DMS53 treated with DMSO at 0.1 percent for 48 hours (cell line): Measurements from ENCODE around the gene NMBR.
"Not testable (repeated sequence)": the region's sequence is repeated elsewhere in the genome, so short reads cannot be mapped to it uniquely, and the experiment has no call there.

Source experiments
- DNase-seq: peaks from one replicate; lab custom pipeline; 2025; ENCODE audit not compliant: unreplicated experiment; lab: John Stamatoyannopoulos, UW

NMBR gene

GRCh38 chr6:142071981-142072380 is 74.9 kb downstream of the NMBR start:
- no peak for DNase-seq

- DNase-seq: no peak
Observed at GRCh38 chr6:142068416-142068815, 78.5 kb downstream of the NMBR start.

GRCh38 chr6:142062861-142063260 is 84.1 kb downstream of the NMBR start:
- not testable (repeated sequence) for DNase-seq

DNA sequence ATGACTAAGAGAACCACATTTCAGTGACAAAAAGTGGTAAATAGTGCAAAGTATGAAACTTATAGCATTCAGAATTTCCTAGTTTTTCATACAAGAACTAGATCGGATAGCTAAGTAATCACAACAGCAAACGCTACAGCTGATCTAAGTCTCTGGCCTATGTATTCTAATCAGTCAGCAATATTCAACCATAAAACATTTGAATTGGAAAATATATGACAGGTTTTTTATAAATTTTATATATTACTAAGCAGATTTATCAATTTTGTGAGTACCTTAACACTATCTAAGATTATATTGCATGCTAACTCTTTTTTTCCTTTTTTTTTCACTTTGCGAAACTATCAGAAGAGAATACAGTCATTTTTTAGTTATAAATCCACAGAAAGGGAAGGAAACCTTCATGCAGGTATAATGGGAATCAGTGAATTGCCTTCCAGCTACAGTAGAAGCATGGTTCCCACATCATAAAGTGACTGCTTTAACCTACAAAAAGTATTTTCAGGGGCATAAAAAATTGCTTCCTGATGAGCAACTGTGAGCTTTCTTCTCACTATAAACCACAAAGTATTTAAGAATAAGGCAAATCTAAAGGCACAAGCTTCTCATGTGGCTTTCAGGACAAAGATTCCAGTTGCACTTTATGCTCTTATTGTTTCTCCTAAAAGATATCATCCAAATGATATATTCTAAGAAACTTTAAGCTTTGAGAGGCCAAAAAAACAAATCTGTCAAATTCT is 88.2 kb downstream of the NMBR start:
- DNase-seq: no peak

- no peak for DNase-seq
Observed at GRCh38 chr6:142055219-142055618, 91.7 kb downstream of the NMBR start.

- no peak for DNase-seq
Observed at GRCh38 chr6:142051404-142051803, 95.5 kb downstream of the NMBR start.

DNA sequence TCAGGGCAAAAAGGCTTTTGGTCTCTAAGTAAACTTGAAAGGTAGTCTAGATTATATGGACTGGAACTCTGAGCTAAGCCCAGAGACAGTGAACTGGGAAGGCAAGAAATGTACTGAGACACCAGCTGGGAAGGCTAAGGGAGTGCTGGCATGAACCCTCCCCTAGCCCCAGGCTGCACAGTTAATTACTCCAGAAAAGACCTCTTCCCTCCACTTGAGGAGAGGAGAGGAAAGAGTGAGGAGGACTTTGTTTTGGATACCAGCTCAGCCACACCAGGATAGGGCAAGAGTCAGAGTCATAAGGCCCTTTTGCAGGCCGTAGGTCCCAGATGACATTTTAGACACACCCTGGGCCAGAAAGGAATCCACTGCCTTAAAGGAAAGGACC is 98.3 kb downstream of the NMBR start:
- DNase-seq: no peak

- DNase-seq: no peak
Observed at GRCh38 chr6:142047934-142048592, 98.9 kb downstream of the NMBR start.

GRCh38 chr6:142045380-142046278 is 101.3 kb downstream of the NMBR start:
- DNase-seq: no peak

DNA sequence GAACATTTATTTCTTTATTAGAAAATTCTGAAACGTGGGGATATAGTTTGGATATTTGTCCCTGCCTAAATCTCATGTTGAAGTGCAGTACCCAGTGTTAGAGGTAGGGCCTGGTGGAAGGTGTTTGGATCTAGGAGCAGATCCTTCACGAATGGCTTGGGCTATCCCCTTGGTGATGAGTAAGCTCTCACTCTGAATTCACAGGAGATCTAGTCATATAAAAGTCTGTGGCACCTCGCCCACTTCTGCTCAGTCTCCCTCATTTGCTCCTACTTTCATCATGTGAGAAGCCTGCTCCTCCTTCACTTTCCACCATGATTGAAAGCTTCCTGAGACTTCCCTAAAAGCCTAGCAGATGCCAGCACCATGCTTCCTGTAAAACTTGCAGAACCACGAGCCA is 111.0 kb downstream of the NMBR start:
- no peak for DNase-seq

DNA sequence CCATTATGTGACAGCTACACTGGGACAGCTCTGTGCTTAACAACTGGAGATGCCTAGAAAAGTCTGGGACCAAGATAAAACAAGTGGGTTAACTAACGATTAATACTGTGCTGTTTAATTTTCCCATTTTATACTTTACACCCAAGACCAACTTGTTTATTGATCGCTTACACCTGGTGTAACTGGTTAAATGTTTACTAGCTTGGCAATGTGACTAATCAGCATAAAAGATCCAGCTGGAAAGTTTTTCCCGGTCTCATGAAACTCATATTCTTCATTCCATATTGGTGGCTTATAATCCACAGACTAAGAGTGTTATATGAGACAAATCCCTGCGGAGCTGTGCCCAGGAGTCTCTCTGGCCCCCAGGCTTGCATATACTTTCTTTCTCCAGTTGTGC is 115.9 kb downstream of the NMBR start:
- DNase-seq: no peak

DNA sequence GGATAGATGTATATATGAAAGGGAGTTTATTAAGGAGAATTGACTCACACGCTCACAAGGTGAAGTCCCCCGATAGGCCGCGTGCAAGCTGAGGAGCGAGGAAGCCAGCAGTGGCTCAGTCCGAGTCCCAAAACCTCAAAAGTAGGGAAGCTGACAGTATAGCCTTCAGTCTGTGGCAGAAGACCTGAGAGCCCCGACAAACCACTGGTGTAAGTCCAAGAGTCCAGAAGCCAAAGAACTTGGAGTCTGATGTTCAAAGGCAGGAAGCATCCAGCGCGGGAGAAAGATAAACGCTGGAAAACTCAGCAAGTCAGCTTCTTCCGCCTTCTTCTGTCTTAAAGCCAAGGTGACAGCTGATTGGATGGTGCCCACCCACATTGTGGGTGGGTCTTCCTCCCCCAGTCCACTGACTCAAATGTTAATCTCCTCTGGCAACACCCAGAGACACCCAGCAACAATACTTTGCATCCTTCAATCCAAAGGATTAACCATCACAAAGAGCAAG is 116.8 kb downstream of the NMBR start:
- no peak for DNase-seq

DNA sequence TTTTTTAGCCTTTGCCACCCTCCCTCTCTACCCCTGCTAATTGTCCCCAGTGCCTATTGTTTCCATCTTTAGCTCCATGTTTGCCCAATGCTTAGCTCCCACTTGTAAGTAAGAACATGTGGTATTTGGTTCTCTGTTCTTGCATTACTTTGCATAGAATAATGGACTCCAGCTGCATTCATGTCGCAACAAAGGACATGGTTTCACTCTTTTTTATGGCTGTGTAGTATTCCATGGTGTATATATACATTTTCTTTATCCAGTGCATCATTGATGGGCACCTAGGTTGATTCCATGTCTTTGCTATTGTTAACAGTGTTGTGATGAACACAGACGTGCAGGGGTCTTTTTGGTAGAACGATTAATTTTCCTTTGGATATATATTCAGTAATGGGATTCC is 118.4 kb downstream of the NMBR start:
- DNase-seq: no peak

DNA sequence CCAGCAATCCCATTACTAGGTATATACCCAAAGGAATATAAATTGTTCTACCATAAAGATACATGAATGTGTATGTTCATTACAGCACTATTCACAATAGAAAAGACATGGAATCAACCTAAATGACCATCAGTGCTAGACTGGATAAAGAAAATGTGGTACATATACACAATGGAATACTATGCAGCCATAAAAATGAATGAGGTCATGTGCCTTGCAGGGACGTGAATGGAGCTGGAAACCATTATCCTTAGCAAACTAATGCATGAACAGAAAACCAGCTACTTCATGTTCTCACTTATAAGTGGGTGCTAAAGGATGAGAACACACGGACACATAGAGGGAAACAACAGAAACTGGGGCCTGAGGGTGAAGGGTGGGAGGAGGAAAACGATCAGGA is 119.1 kb downstream of the NMBR start:
- DNase-seq: not testable (repeated sequence)

DNA sequence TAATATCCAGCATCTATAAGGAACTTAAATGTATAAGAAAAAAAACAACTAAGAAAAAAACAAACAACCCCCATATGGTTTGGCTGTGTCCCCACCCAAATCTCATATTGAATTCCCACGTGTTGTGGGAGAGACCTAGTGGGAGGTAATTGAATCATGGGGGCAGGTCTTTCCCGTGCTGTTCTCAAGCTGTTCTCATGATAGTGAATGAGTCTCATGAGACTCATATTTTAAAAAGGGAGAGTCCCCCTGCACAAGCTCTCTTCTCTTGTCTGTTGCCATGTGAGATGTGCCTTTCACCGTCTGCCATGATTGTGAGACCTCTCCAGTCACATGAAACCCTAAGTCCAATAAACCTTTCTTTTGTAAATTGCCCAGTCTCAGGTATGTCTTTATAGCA is 119.8 kb downstream of the NMBR start:
- no peak for DNase-seq

DNA sequence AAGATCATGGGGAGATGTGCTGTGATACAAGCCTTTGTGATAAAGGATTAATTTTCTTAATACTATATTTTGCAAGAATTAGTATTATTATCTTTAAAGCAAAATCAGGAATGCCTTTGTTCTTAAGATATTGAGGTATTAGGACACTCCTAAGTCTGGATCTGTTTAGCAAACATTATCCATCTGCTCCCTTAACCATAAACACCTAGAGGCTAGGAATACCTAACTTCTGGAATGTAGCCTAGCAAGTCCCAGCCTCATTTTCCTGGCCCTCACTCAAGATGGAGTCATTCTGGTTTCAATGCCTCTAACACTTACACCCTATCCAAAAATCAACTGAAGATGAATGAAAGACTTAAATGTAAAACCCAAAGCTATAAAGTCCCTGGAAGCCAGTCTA is 120.5 kb downstream of the NMBR start:
- no peak for DNase-seq
